GM12872 (cell line): Measurements from ENCODE around the gene MED29.

Experiments used
- CTCF ChIP-seq: IDR thresholded peaks from 3 replicates; pipeline ENCODE4 v1.5.1; 2011; ENCODE audit warnings: low read depth, mild to moderate bottlenecking, low read length, moderate library complexity; ENCODE audit not compliant: insufficient read depth

The MED29 gene

GRCh38 chr19:39402346-39403300 lies 11.4 kb downstream of the MED29 start:
- no peak for TF ChIP-seq CTCF

GRCh38 chr19:39403331-39404312 lies 12.4 kb downstream of the MED29 start:
- no peak for TF ChIP-seq CTCF

GRCh38 chr19:39405261-39405957 lies 14.2 kb downstream of the MED29 start:
- no peak for TF ChIP-seq CTCF

GRCh38 chr19:39405958-39406655 lies 14.9 kb downstream of the MED29 start:
- TF ChIP-seq CTCF: no peak

- TF ChIP-seq CTCF: no peak
These were observed 15.7 kb downstream of the MED29 start, which contains the start of gene ZFP36 for GRCh38 chr19:39406656-39407409. TSS of gene ZFP36 (plus strand) at chr19:39406847. CDS start at chr19:39406905, 58 bp downstream.

- no peak for TF ChIP-seq CTCF
These were observed 16.2 kb downstream of the MED29 start for GRCh38 chr19:39407410-39407659.
